Smooth muscle cell (in vitro differentiated cells): ENCODE results near the gene PLAGL2. TPM values are rescaled to one million over a fixed set of nuclear protein-coding genes. Genes with fewer than 3 reads are reported as not detected.

ENCODE experiments used
- DNase-seq: peaks from one replicate; lab custom pipeline; 2025; ENCODE audit not compliant: unreplicated experiment; lab: John Stamatoyannopoulos, UW
- H2AFZ ChIP-seq: fragments of 200-600 bp; sonication (generic); 2 replicates; pipeline ENCODE4 v1.6.0; 2016; ENCODE audit warnings: antibody characterized with exemption, low read depth, mild to moderate bottlenecking
- H3F3A ChIP-seq: fragments of 200-600 bp; sonication (generic); 2 replicates; pipeline ENCODE4 v1.6.0; 2017; ENCODE audit warnings: antibody characterized with exemption, low read depth
- H3K27ac ChIP-seq: fragments of 200-600 bp; sonication (generic); 2 replicates; pipeline ENCODE4 v1.5.1; 2016; ENCODE audit warnings: low read depth, mild to moderate bottlenecking
- H3K27me3 ChIP-seq: fragments of 200-600 bp; sonication (generic); 2 replicates; pipeline ENCODE4 v1.6.1; 2016; ENCODE audit warnings: low read depth, mild to moderate bottlenecking
- H3K36me3 ChIP-seq: fragments of 200-600 bp; sonication (generic); 2 replicates; pipeline ENCODE4 v1.5.1; 2016; ENCODE audit warnings: low read depth
- H3K4me1 ChIP-seq: fragments of 200-600 bp; sonication (generic); 2 replicates; pipeline ENCODE4 v1.5.1; 2016; ENCODE audit warnings: low read depth
- H3K4me2 ChIP-seq: fragments of 200-600 bp; sonication (generic); 2 replicates; pipeline ENCODE4 v1.6.0; 2016; ENCODE audit warnings: mild to moderate bottlenecking
- H3K4me3 ChIP-seq: fragments of 200-600 bp; sonication (generic); 2 replicates; pipeline ENCODE4 v1.5.1; 2016; ENCODE audit warnings: mild to moderate bottlenecking
- H3K79me2 ChIP-seq: fragments of 200-600 bp; sonication (generic); 2 replicates; pipeline ENCODE4 v1.6.0; 2016; ENCODE audit warnings: low read depth, mild to moderate bottlenecking
- H3K9ac ChIP-seq: fragments of 200-600 bp; sonication (generic); 2 replicates; pipeline ENCODE4 v1.6.0; 2016; ENCODE audit warnings: low read depth
- H3K9me3 ChIP-seq: fragments of 200-600 bp; sonication (generic); replicated peaks from 2 replicates; pipeline ENCODE4 v1.5.1; 2016; ENCODE audit warnings: low read depth
- H4K20me1 ChIP-seq: fragments of 200-600 bp; sonication (generic); 2 replicates; pipeline ENCODE4 v1.6.0; 2016; ENCODE audit warnings: low read depth
- CTCF ChIP-seq: fragments of 200-600 bp; sonication (generic); IDR thresholded peaks from 2 replicates; pipeline ENCODE4 v1.5.1; 2017; ENCODE audit warnings: borderline replicate concordance, mild to moderate bottlenecking, antibody characterized with exemption; ENCODE audit not compliant: insufficient read depth, poor library complexity, severe bottlenecking
- WGBS: methylation state at CpG from one replicate; pipeline ENCODE4 v1.1.7; 2016; ENCODE audit warnings: low lambda C conversion rate; 5-methylcytosine and 5-hydroxymethylcytosine counted together
- polyA plus RNA-seq: library from polyadenylated mRNA; unstranded; fragments of >200 nt; fragmentation: Nextera tagmentation; extraction: Ambion mirVana; gene quantifications from 2 replicates; pipeline ENCODE4 v1.2.1, GENCODE V29; 2016
- total RNA-seq: library from RNA; depleted of rRNA; stranded (reverse); fragments of >200 nt; gene quantifications from 2 replicates; pipeline ENCODE4 v1.2.3, GENCODE V29; 2014

PLAGL2 gene
- total and polyA plus RNA-seq, 2 experiments from 2014 or later: 10.4 to 18.7 TPM

- no peak overlapping the region for H2AFZ ChIP-seq
- H3F3A ChIP-seq: peaks cover 12% of the 10 kb centered on the region
- peak overlapping the region; percentile 75 for H3K4me3 ChIP-seq
- H3K9me3 ChIP-seq: no peaks in the 10 kb centered on the region
- H3K27ac ChIP-seq: peak overlapping the region; percentile 91
- 64% methylated on average over 5 of the region's 5 CpGs for WGBS
- no peak for TF ChIP-seq CTCF
- peaks cover 88% of the 10 kb centered on the region for H3K79me2 ChIP-seq
- no peak for DNase-seq
- H4K20me1 ChIP-seq: peaks cover 60% of the 10 kb centered on the region
- peak overlapping the region; percentile 94 for H3K9ac ChIP-seq
- peaks cover 29% of the 10 kb centered on the region for H3K4me1 ChIP-seq
- H3K36me3 ChIP-seq: no peaks in the 10 kb centered on the region
- H3K4me2 ChIP-seq: peak overlapping the region; percentile 89
- no peaks in the 10 kb centered on the region for H3K27me3 ChIP-seq
Observed at GRCh38 chr20:32205110-32205842, 2.3 kb downstream of the PLAGL2 start.

- H4K20me1 ChIP-seq: peaks cover 68% of the 10 kb centered on the region
- peak overlapping the region; percentile 94 for H3K9ac ChIP-seq
- peaks cover 3% of the 10 kb centered on the region for H3K36me3 ChIP-seq
- H3K79me2 ChIP-seq: peaks cover 94% of the 10 kb centered on the region
- no peaks in the 10 kb centered on the region for H3K9me3 ChIP-seq
- H3K4me2 ChIP-seq: peak overlapping the region; percentile 89
- no peaks in the 10 kb centered on the region for H3K27me3 ChIP-seq
- H3K4me1 ChIP-seq: peaks cover 29% of the 10 kb centered on the region
- no peak for TF ChIP-seq CTCF
- DNase-seq: no peak
- H3F3A ChIP-seq: peaks cover 11% of the 10 kb centered on the region
- WGBS: 79% methylated on average over 4 of the region's 4 CpGs
- peak overlapping the region; percentile 91 for H3K27ac ChIP-seq
- H2AFZ ChIP-seq: no peak overlapping the region
- peak overlapping the region; percentile 75 for H3K4me3 ChIP-seq
Observed at GRCh38 chr20:32204205-32205109, 3.1 kb downstream of the PLAGL2 start.

- Histone ChIP-seq H3K9me3 (no peaks in the 10 kb centered on the region), H4K20me1 (peaks cover 77% of the 10 kb centered on the region), H3K79me2 (peaks cover 92% of the 10 kb centered on the region), H3K27ac (peak overlapping the region; percentile 91), H3K4me1 (peaks cover 29% of the 10 kb centered on the region), H2AFZ (no peak overlapping the region), H3F3A (peaks cover 3% of the 10 kb centered on the region), H3K4me3 (peak overlapping the region; percentile 75), H3K4me2 (peak overlapping the region; percentile 89), H3K9ac (peak overlapping the region; percentile 94), H3K36me3 (peaks cover 3% of the 10 kb centered on the region), H3K27me3 (no peaks in the 10 kb centered on the region)
- no peak for TF ChIP-seq CTCF
- 78% methylated on average over 11 of the region's 11 CpGs for WGBS
- DNase-seq: no peak
Observed at GRCh38 chr20:32203356-32204204, 4.0 kb downstream of the PLAGL2 start.
